Heart left ventricle (tissue), 16 donors: ENCODE data around the gene TSPAN14. TPM values are rescaled to one million over a fixed set of nuclear protein-coding genes. Genes with fewer than 3 reads are reported as not detected.

Experiments used
- ATAC-seq, 4 donors: fragments of 200-7000 bp; cut with Tn5 transposase; one replicate each; pipeline ENCODE4 v1.9.1; 2020 to 2022; ENCODE audit warnings: moderate library complexity in 4 of 4, mild to moderate bottlenecking in 3 of 4, moderate number of reproducible peaks in 1 of 4
- DNase-seq, 5 donors: peaks; one replicate each; pipeline ENCODE4 v3.0.0-alpha.2; 2020
- H3K27ac ChIP-seq, 12 donors: fragments of 200-600 bp; sonication (generic) in 4 of 12; one replicate each; pipeline versions ENCODE4 v1.5.0 to v1.8.0; 2016 to 2022; ENCODE audit warnings: mild to moderate bottlenecking in 2 of 12
- H3K27me3 ChIP-seq, 9 donors: fragments of 200-600 bp; sonication (generic) in 2 of 9; one replicate each; pipeline versions ENCODE4 v1.5.1 to v1.8.0; 2016 to 2022; ENCODE audit warnings: mild to moderate bottlenecking in 3 of 9
- H3K36me3 ChIP-seq, 9 donors: fragments of 200-600 bp; sonication (generic) in 2 of 9; one replicate each; pipeline versions ENCODE4 v1.5.0 to v1.8.0; 2018 to 2022; ENCODE audit warnings: mild to moderate bottlenecking in 2 of 9
- H3K4me1 ChIP-seq, 12 donors: fragments of 200-600 bp; sonication (generic) in 4 of 12; one replicate each; pipeline versions ENCODE4 v1.5.0 to v1.8.0; 2016 to 2022; ENCODE audit warnings: mild to moderate bottlenecking in 3 of 12
- H3K4me3 ChIP-seq, 12 donors: fragments of 200-600 bp; sonication (generic) in 4 of 12; one replicate each; pipeline versions ENCODE4 v1.5.0 to v1.8.0; 2017 to 2022; ENCODE audit warnings: mild to moderate bottlenecking in 9 of 12, moderate library complexity in 4 of 12
- H3K9me3 ChIP-seq, 12 donors: fragments of 200-600 bp; sonication (generic) in 4 of 12; one replicate each; pipeline versions ENCODE4 v1.5.0 to v1.8.0; 2016 to 2022; ENCODE audit warnings: mild to moderate bottlenecking in 1 of 12
- POLR2A ChIP-seq, 2 donors: fragments of 450-650 bp; IDR thresholded peaks; one replicate each; pipeline ENCODE4 v1.6.1; 2017; ENCODE audit warnings: antibody characterized with exemption in 2 of 2, mild to moderate bottlenecking in 2 of 2, moderate library complexity in 2 of 2
- WGBS, 4 donors: extraction: QIAGEN DNeasy Blood & Tissue Kit in 2 of 4; methylation state at CpG; one replicate each; pipeline versions ENCODE4 v1.1.5 to v1.1.7; 2013 to 2018; 5-methylcytosine and 5-hydroxymethylcytosine counted together
- intact Hi-C, 10 donors: fragments of 100-400 bp; cut with DNase I; formaldehyde crosslinking; loops; one replicate each; pipeline versions ENCODE4 v1.11.1 to v1.14.2; 2022
- polyA plus RNA-seq, 2 donors: library from polyadenylated mRNA; stranded (reverse); fragments of 200-250 nt; gene quantifications; one replicate each; pipeline ENCODE4 v1.2.3, GENCODE V29; 2013
- total RNA-seq, 9 donors: library from RNA; depleted of rRNA in 2 of 9; stranded (reverse); fragments of >200 nt in 2 of 9; fragmentation: NEBNext Ultra II Directional in 3 of 9; extraction: Animal tissue kit (Norgen Biotek cat#: 25700) in 3 of 9; gene quantifications; one replicate each; pipeline versions ENCODE4 v1.1.0 to v1.2.4, GENCODE V29; 2016 to 2023
- TF ChIP-seq, protein P1 (sequence below), 12 donors: fragments of 200-600 bp; sonication (generic) in 4 of 12; IDR thresholded peaks; one replicate each; pipeline versions ENCODE4 v1.5.0 to v1.8.0; 2018 to 2022; ENCODE audit warnings: antibody characterized with exemption in 12 of 12, mild to moderate bottlenecking in 5 of 12
- donor health status: ischemic (EF 13 %, LVEDD 7.1; RV severe dilation, severe dysfunction).
- donor health status: healthy with polysubstance abuse.
- donor health status: DM: no; HTN: yes; CAD: no.
- donor health status: DM: no; HTN: no; CAD: no.
- donor health status: ischemic (EF 25% LVEDD 6.9; RV normal size, moderate dysfunction).
- donor health status: ischemic (EF 25% LVEDD 5.7; RV mildly dilated, moderate dysfunction).
- donor health status: healthy.
- donor health status: DM: yes; HTN: yes; CAD: no.
- donor health status: ischemic (EF 35%, LVEDD 5.7; RV mildly dilated, moderate dysfunction).
- donor health status: nonischemic (EF 11% LVEDD 7.7; RV severe dilation, severe dysfunction).
- donor health status: DM: yes; HTN: yes; CAD: no.
- donor health status: PGD.
- donor health status: ischemic (EF 29% LVEDD 5.4; RV normal size, mild dysfunction).
- donor health status: nonischemic (EF 23%, LVEDD 6.1; RV moderate dilation, normal function).

Gene TSPAN14
- total and polyA plus RNA-seq, 11 donors, result 17.4 to 71.5 (median 39.6) TPM

DNA sequence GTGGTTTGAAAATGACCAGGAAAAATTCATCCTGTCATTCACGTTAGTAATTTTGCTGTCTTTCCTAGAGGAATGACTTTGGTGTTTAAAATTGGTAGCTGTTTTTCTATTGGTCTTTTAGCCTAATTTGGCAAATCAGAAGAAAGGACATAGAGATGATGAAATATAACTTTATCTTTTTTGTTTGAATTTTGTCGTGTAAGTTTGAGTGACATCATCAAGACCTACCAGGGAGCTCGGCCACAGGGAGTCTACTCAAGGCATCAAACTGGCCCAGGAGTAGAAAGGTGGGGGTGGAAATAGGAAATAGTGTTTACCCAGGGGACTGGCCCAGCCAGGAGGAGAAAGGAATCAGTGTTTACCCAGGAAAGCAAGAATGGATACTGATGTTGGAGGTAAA lies 21.0 kb upstream of the TSPAN14 start:
- H3K4me1 ChIP-seq, result no peaks in the 10 kb centered on the region
- intact Hi-C loops, result no loop called here
- TF ChIP-seq POLR2A (IDR thresholded peaks at IDR 0.05), result no peak
- TF ChIP-seq, protein P1, sequence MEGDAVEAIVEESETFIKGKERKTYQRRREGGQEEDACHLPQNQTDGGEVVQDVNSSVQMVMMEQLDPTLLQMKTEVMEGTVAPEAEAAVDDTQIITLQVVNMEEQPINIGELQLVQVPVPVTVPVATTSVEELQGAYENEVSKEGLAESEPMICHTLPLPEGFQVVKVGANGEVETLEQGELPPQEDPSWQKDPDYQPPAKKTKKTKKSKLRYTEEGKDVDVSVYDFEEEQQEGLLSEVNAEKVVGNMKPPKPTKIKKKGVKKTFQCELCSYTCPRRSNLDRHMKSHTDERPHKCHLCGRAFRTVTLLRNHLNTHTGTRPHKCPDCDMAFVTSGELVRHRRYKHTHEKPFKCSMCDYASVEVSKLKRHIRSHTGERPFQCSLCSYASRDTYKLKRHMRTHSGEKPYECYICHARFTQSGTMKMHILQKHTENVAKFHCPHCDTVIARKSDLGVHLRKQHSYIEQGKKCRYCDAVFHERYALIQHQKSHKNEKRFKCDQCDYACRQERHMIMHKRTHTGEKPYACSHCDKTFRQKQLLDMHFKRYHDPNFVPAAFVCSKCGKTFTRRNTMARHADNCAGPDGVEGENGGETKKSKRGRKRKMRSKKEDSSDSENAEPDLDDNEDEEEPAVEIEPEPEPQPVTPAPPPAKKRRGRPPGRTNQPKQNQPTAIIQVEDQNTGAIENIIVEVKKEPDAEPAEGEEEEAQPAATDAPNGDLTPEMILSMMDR (IDR thresholded peaks at IDR 0.05), result no peak
- H3K27ac ChIP-seq, result no peak overlapping the region
- 73 to 76% (median 74%) methylated on average over 3 of the region's 3 CpGs for WGBS, 4 donors
- DNase-seq, result no peak
- H3K9me3 ChIP-seq, result no peaks in the 10 kb centered on the region
- ATAC-seq, result no peak
- no peak overlapping the region for H3K4me3 ChIP-seq
- peaks cover 0 to 43% (median 24%) of the 10 kb centered on the region in 9 donors for H3K36me3 ChIP-seq
- no peaks in the 10 kb centered on the region for H3K27me3 ChIP-seq

DNA sequence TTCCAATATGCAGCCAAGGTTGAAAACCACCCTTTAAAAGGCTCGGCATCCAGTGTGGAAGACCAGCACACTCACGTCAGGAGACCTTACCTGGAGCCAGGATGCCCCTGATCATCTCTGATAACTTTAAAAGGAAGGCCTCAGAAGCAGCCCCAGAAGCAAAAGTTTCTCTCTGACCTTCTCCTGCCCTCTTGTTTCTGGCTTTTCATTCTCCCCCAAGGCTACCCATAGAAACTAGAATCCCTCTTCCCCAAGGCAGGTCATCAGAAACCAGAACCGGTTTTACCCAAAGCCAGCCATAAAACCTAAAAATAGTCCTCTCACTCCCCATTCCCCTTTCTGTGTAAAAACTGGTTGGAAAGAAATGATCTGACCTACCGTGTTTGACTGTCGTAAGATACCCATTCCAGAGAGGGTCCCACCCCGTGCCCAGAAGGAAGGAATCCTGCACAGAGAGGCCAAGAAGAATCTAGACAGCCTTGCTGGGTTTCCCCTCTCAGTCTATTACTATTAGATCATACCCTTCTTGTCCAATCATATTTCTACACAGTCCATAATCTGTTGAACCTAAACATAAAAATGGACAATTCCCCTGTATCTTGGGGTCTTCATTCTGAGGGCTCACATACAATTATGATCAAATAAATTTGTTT lies 17.5 kb upstream of the TSPAN14 start:
- H3K27me3 ChIP-seq, result no peaks in the 10 kb centered on the region
- 66 to 88% (median 71%) methylated on average over 5 to 6 of the region's 6 CpGs for WGBS, 4 donors
- no peaks in the 10 kb centered on the region for H3K4me1 ChIP-seq
- peaks cover 0 to 18% (median 10%) of the 10 kb centered on the region in 9 donors for H3K36me3 ChIP-seq
- H3K27ac ChIP-seq, result no peak overlapping the region
- DNase-seq (no peak), ATAC-seq (no peak)
- TF ChIP-seq, protein P1 (IDR thresholded peaks at IDR 0.05), result no peak
- no peak for TF ChIP-seq POLR2A (IDR thresholded peaks at IDR 0.05)
- H3K4me3 ChIP-seq, result no peak overlapping the region
- intact Hi-C loops, result no loop called here
- no peaks in the 10 kb centered on the region for H3K9me3 ChIP-seq

DNA sequence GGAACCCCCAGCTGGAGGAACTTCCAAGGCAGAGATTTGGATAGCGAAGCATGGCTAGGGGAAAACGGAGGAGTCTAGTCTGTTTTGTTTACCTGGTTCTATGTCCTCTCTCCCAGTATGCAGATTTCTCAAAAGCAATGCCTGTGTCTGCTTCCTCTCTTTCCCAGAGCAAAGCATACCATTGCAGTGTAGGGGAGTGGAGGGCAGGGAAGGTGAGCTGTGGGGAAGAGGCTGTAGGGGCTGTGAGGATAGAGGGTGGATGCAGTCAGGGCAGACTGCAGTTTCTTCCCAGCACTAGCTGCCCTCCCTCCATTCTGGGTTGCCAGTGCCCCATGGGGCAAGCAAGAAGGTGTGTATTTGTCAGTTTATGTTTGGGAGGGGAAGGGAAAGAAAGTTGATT lies 16.9 kb upstream of the TSPAN14 start:
- DNase-seq (no peak), ATAC-seq (no peak)
- intact Hi-C loops, result no loop called here
- peaks cover 0 to 11% (median 4%) of the 10 kb centered on the region in 9 donors for H3K36me3 ChIP-seq
- no peaks in the 10 kb centered on the region for H3K4me1 ChIP-seq
- H3K27me3 ChIP-seq, result no peaks in the 10 kb centered on the region
- no peak overlapping the region for H3K27ac ChIP-seq
- 78 to 97% (median 84%) methylated on average over 2 of the region's 2 CpGs for WGBS, 4 donors
- H3K9me3 ChIP-seq, result no peaks in the 10 kb centered on the region
- no peak overlapping the region for H3K4me3 ChIP-seq
- TF ChIP-seq POLR2A (IDR thresholded peaks at IDR 0.05), result no peak
- TF ChIP-seq, protein P1 (IDR thresholded peaks at IDR 0.05), result no peak

DNA sequence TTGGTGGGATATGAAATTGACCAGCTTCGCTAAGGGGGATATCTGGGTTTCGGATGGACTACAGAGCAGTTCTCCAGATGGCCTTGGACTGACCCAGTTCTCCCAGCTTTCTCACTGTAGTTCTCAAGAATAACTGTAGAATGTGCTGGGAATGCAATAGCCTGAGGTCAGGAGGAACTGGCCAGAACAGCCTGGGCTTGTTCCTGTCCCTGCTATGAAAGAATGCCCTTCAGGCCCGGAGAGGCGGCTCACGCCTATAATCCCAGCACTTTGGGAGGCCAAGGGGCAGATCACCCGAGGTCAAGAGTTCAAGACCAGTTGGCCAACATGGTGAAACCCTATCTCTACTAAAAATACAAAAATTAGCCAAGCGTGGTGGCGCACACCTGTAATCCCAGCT lies 12.3 kb upstream of the TSPAN14 start:
- Histone ChIP-seq H3K9me3 (no peaks in the 10 kb centered on the region), H3K27ac (no peak overlapping the region), H3K4me3 (no peak overlapping the region), H3K4me1 (peaks cover 0 to 23% (median 9%) of the 10 kb centered on the region in 12 donors), H3K36me3 (no peaks in the 10 kb centered on the region), H3K27me3 (no peaks in the 10 kb centered on the region)
- DNase-seq (no peak), ATAC-seq (no peak)
- WGBS, 4 donors, result 87 to 93% (median 93%) methylated on average over 8 of the region's 8 CpGs
- TF ChIP-seq, protein P1 (IDR thresholded peaks at IDR 0.05), result no peak
- TF ChIP-seq POLR2A (IDR thresholded peaks at IDR 0.05), result no peak
- intact Hi-C loops, result loop anchor here (5.0 to 10.0 kb wide), 12 partner anchors 55 to 483 kb away; no protein-coding TSS in a partner anchor
